CD4-positive, CD25-positive, alpha-beta regulatory T cell (primary cell): ENCODE results near the gene KIAA0408. TPM values are rescaled to one million over a fixed set of nuclear protein-coding genes. Genes with fewer than 3 reads are reported as not detected.

ENCODE experiments used
- polyA plus RNA-seq, 4 donors: library from polyadenylated mRNA; unstranded; fragments of 300-500 nt; fragmentation: Illumina TruSeq; gene quantifications; one replicate each; pipeline ENCODE4 v1.2.3, GENCODE V29; 2021
- total RNA-seq: library from RNA; stranded (reverse); gene quantifications from one replicate; pipeline ENCODE4 v1.2.3, GENCODE V29; 2022

Gene KIAA0408
- total and polyA plus RNA-seq, 5 donors from 2014 or later = 0.24 to 5.8 (median 0.67) TPM; not detected in 1

Other genes with a start within 250 kb of the KIAA0408 start
- 14.0 TPM for gene RNF146, start 192.5 kb downstream of the KIAA0408 start, total RNA-seq
- gene RNF146, start 192.5 kb downstream of the KIAA0408 start, polyA plus RNA-seq = 10 to 100 TPM in 2 of 4 donors, 1 to 10 TPM in 2; 7.9 to 17.5 (median 13.2) TPM
- 22.8 TPM for gene ECHDC1, start 115.8 kb downstream of the KIAA0408 start, total RNA-seq
- 10 to 100 TPM; 54.6 to 71.7 (median 62.6) TPM for gene ECHDC1, start 115.8 kb downstream of the KIAA0408 start, polyA plus RNA-seq
- gene C6orf58, start 117.8 kb upstream of the KIAA0408 start, total RNA-seq = not detected
- gene C6orf58, start 117.8 kb upstream of the KIAA0408 start, polyA plus RNA-seq = not detected